ENCODE results near the gene AIG1.
A peak's percentile ranks its signal among the peaks of the same experiment; 100 is the strongest.

AIG1 gene

DNA sequence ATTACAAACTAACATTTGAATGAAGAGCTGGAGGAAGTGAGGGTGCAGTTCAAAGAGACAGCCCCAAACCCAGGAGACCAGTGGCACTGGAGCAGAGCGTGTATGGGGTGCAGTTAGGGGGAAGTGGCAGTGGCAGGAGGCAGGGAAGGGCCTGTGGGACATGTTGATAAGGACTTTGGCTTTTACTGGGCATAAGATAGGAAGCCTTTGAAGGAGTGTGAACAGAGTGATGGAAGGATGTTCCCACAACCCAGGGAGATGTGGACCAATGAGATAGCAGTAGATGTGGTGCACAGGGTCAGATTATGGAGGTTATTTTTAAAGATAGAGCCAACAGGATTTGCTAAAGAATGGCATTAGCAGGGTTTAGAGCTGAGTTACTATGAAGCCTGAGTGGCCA is 56.4 kb downstream of the AIG1 start:
- TF ChIP-seq, protein P1, sequence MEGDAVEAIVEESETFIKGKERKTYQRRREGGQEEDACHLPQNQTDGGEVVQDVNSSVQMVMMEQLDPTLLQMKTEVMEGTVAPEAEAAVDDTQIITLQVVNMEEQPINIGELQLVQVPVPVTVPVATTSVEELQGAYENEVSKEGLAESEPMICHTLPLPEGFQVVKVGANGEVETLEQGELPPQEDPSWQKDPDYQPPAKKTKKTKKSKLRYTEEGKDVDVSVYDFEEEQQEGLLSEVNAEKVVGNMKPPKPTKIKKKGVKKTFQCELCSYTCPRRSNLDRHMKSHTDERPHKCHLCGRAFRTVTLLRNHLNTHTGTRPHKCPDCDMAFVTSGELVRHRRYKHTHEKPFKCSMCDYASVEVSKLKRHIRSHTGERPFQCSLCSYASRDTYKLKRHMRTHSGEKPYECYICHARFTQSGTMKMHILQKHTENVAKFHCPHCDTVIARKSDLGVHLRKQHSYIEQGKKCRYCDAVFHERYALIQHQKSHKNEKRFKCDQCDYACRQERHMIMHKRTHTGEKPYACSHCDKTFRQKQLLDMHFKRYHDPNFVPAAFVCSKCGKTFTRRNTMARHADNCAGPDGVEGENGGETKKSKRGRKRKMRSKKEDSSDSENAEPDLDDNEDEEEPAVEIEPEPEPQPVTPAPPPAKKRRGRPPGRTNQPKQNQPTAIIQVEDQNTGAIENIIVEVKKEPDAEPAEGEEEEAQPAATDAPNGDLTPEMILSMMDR (IDR thresholded peaks at IDR 0.05; ENCODE audit: extremely low read depth, insufficient read depth, missing control alignments): no peak
- no peak for DNase-seq (ENCODE audit: low spot score)
- in situ Hi-C loops (cut with MboI; ENCODE audit: low pct_unique_long_range_greater_than_20kb, low sequenced_read_pairs, unreplicated experiment): no loop called here

- TF ChIP-seq, protein P1 (IDR thresholded peaks at IDR 0.05; ENCODE audit: extremely low read depth, insufficient read depth, missing control alignments): no peak
- no peak for DNase-seq (ENCODE audit: low spot score)
- in situ Hi-C loops (cut with MboI; ENCODE audit: low pct_unique_long_range_greater_than_20kb, low sequenced_read_pairs, unreplicated experiment): no loop called here
Observed at GRCh38 chr6:143119260-143119659, 58.6 kb downstream of the AIG1 start.

GRCh38 chr6:143123081-143123480 is 62.4 kb downstream of the AIG1 start:
- in situ Hi-C loops (cut with MboI; ENCODE audit: low pct_unique_long_range_greater_than_20kb, low sequenced_read_pairs, unreplicated experiment): no loop called here
- no peak for DNase-seq (ENCODE audit: low spot score)
- TF ChIP-seq, protein P1 (IDR thresholded peaks at IDR 0.05; ENCODE audit: extremely low read depth, insufficient read depth, missing control alignments): no peak

DNA sequence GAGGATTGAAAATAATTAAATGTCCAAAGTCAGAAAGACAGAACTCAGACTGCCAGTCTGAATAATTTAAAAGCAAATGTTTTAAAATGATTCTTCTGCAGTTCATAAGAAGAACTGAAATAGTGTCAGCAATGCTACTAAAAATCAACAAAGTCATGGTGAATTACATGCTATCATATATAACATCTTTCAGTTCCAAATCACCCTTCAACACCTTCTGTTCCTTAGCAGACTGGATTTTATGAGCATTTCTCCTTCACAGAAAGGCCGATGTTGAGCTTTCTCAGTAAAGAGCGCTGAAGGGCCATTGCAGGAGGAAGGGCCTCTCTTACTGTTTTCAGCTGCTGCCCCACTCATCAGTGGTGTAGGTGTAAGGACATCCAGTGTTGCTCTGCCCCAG is 63.3 kb downstream of the AIG1 start:
- TF ChIP-seq, protein P1 (IDR thresholded peaks at IDR 0.05; ENCODE audit: extremely low read depth, insufficient read depth, missing control alignments): no peak
- in situ Hi-C loops (cut with MboI; ENCODE audit: low pct_unique_long_range_greater_than_20kb, low sequenced_read_pairs, unreplicated experiment): no loop called here
- no peak for DNase-seq (ENCODE audit: low spot score)

GRCh38 chr6:143125455-143125854 is 64.8 kb downstream of the AIG1 start:
- in situ Hi-C loops (cut with MboI; ENCODE audit: low pct_unique_long_range_greater_than_20kb, low sequenced_read_pairs, unreplicated experiment): no loop called here
- peak; percentile 9 for DNase-seq (ENCODE audit: low spot score)
- TF ChIP-seq, protein P1 (IDR thresholded peaks at IDR 0.05; ENCODE audit: extremely low read depth, insufficient read depth, missing control alignments): no peak

GRCh38 chr6:143125864-143126573 is 65.3 kb downstream of the AIG1 start:
- in situ Hi-C loops (cut with MboI; ENCODE audit: low pct_unique_long_range_greater_than_20kb, low sequenced_read_pairs, unreplicated experiment): no loop called here
- DNase-seq (ENCODE audit: low spot score): no peak
- TF ChIP-seq, protein P1 (IDR thresholded peaks at IDR 0.05; ENCODE audit: extremely low read depth, insufficient read depth, missing control alignments): no peak
